ENCODE measurements around the gene MGAT1. TPM values are rescaled to one million over a fixed set of nuclear protein-coding genes. Genes with fewer than 3 reads are reported as not detected.
"Not testable (repeated sequence)": the region's sequence is repeated elsewhere in the genome, so short reads cannot be mapped to it uniquely, and the experiment has no call there.

The MGAT1 gene
- total RNA-seq, 2 experiments from 2014 or later: 122 to 128 TPM

GRCh38 chr5:180777475-180777874, 25.1 kb downstream of the MGAT1 start:
- POLR2A ChIA-PET: interaction anchor here (0.6 kb wide), 1 partner anchor 485 kb away, joined by 10 read pairs; no protein-coding TSS in a partner anchor
- CTCF ChIA-PET: no interaction called here

GRCh38 chr5:180776376-180776775, 26.2 kb downstream of the MGAT1 start:
- POLR2A ChIA-PET: no interaction called here
- CTCF ChIA-PET: no interaction called here

- ChIA-PET POLR2A (no interaction called here), CTCF (no interaction called here)
These were observed 27.0 kb downstream of the MGAT1 start for GRCh38 chr5:180775624-180776023.

- POLR2A ChIA-PET: no interaction called here
- CTCF ChIA-PET: no interaction called here
These were observed 30.8 kb downstream of the MGAT1 start for GRCh38 chr5:180771839-180772238.

GRCh38 chr5:180769821-180770220, 32.8 kb downstream of the MGAT1 start:
- CTCF ChIA-PET: no interaction called here
- POLR2A ChIA-PET: no interaction called here

GRCh38 chr5:180755601-180756000, 47.0 kb downstream of the MGAT1 start:
- ChIA-PET POLR2A (no interaction called here), CTCF (no interaction called here)

GRCh38 chr5:180744253-180744652, 58.4 kb downstream of the MGAT1 start:
- ChIA-PET CTCF (no interaction called here), POLR2A (no interaction called here)

GRCh38 chr5:180742727-180743126, 59.9 kb downstream of the MGAT1 start:
- CTCF ChIA-PET: interaction anchor here (0.6 to 1.6 kb wide), 2 partner anchors 25 to 267 kb away, joined by 3 to 4 read pairs; no protein-coding TSS in a partner anchor
- POLR2A ChIA-PET: no interaction called here

- CTCF ChIA-PET, POLR2A ChIA-PET: not testable (repeated sequence)
These were observed 61.7 kb downstream of the MGAT1 start for GRCh38 chr5:180740953-180741352.

GRCh38 chr5:180739958-180740357, 62.6 kb downstream of the MGAT1 start, which contains the start of gene OR2Y1:
Gene OR2Y1 (minus strand): TSS chr5:180740058. CDS start chr5:180740058, 0 bp downstream.
- CTCF ChIA-PET: no interaction called here
- POLR2A ChIA-PET: no interaction called here

GRCh38 chr5:180739271-180739670, 63.3 kb downstream of the MGAT1 start:
- POLR2A ChIA-PET: no interaction called here
- CTCF ChIA-PET: no interaction called here

- POLR2A ChIA-PET: no interaction called here
- CTCF ChIA-PET: no interaction called here
These were observed 66.1 kb downstream of the MGAT1 start for GRCh38 chr5:180736536-180736935.

Other genes with a start within 250 kb of the MGAT1 start
- under 1 TPM; 0.38 to 0.75 TPM for gene SCGB3A1, start 211.3 kb downstream of the MGAT1 start, total RNA-seq
- gene FLT4, start 153.2 kb downstream of the MGAT1 start, total RNA-seq: 1 to 10 TPM; 4.2 to 4.4 TPM
- gene OR2Y1, start 62.7 kb downstream of the MGAT1 start, total RNA-seq: not detected
- gene ZFP62, start 58.5 kb upstream of the MGAT1 start, total RNA-seq: 10 to 100 TPM; 26.7 to 27.3 TPM
- not detected for gene BTNL8, start 96.4 kb upstream of the MGAT1 start, total RNA-seq
- not detected for gene BTNL3, start 186.0 kb upstream of the MGAT1 start, total RNA-seq
- gene BTNL9, start 237.5 kb upstream of the MGAT1 start, total RNA-seq: not detected

Measured in activated CD8-positive, alpha-beta memory T cell treated with anti-CD3 and anti-CD28 coated beads for 36 hours (primary cell).